Spleen (tissue), 11 donors: Measurements from ENCODE around the gene RPL15. TPM values are rescaled to one million over a fixed set of nuclear protein-coding genes. Genes with fewer than 3 reads are reported as not detected.

Experiments
- DNase-seq: peaks from one replicate; pipeline ENCODE4 v3.0.0-alpha.2; 2020
- H3K27ac ChIP-seq, 8 donors: fragments of 200-600 bp; sonication (generic) in 7 of 8; 1 replicate in 4 of 8; 2 replicates in 4 of 8; pipeline versions ENCODE4 v1.5.0 to v1.8.0; 2016 to 2021; ENCODE audit warnings: inconsistent platforms in 4 of 8, mild to moderate bottlenecking in 4 of 8, moderate library complexity in 1 of 8
- H3K27me3 ChIP-seq, 7 donors: fragments of 200-600 bp; sonication (generic) in 6 of 7; replicated peaks in 1 of 7; 1 replicate in 4 of 7; 2 replicates in 3 of 7; pipeline versions ENCODE4 v1.5.0 to v1.8.0; 2016 to 2021; ENCODE audit warnings: inconsistent platforms in 3 of 7, mild to moderate bottlenecking in 1 of 7
- H3K36me3 ChIP-seq, 6 donors: fragments of 200-600 bp; sonication (generic) in 5 of 6; 1 replicate in 4 of 6; 2 replicates in 2 of 6; pipeline versions ENCODE4 v1.5.0 to v1.8.0; 2016 to 2021; ENCODE audit warnings: inconsistent platforms in 2 of 6
- H3K4me1 ChIP-seq, 6 donors: fragments of 200-600 bp; sonication (generic) in 5 of 6; 1 replicate in 3 of 6; 2 replicates in 3 of 6; pipeline versions ENCODE4 v1.5.0 to v1.8.0; 2016 to 2021; ENCODE audit warnings: inconsistent platforms in 3 of 6
- H3K4me3 ChIP-seq, 8 donors: fragments of 200-600 bp; sonication (generic) in 7 of 8; 1 replicate in 4 of 8; 2 replicates in 4 of 8; pipeline versions ENCODE4 v1.5.0 to v1.8.0; 2016 to 2021; ENCODE audit warnings: inconsistent platforms in 4 of 8, mild to moderate bottlenecking in 4 of 8, moderate library complexity in 2 of 8
- H3K9me3 ChIP-seq, 8 donors: fragments of 200-600 bp; sonication (generic) in 7 of 8; 1 replicate in 4 of 8; 2 replicates in 4 of 8; pipeline versions ENCODE4 v1.5.0 to v1.8.0; 2016 to 2021; ENCODE audit warnings: inconsistent platforms in 4 of 8
- CTCF ChIP-seq, 11 experiments: fragments of 200-600 bp in 7 of 11; fragments of 450-650 bp in 4 of 11; sonication (generic) in 4 of 11; IDR thresholded peaks in 8 of 11; conservative IDR thresholded peaks in 3 of 11; 1 replicate in 7 of 11; 2 replicates in 4 of 11; pipeline versions ENCODE4 v1.4.0 to v1.8.0; 2016 to 2021; ENCODE audit warnings: antibody characterized with exemption in 11 of 11, inconsistent platforms in 4 of 11, mild to moderate bottlenecking in 1 of 11
- POLR2A ChIP-seq, 3 donors: fragments of 450-650 bp; IDR thresholded peaks; one replicate each; pipeline ENCODE4 v1.5.1; 2017; ENCODE audit warnings: antibody characterized with exemption in 3 of 3, mild to moderate bottlenecking in 1 of 3
- POLR2AphosphoS5 ChIP-seq, 3 donors: sonication (generic); formaldehyde crosslinking; IDR thresholded peaks; one replicate each; pipeline ENCODE4 v1.5.1; 2017; ENCODE audit warnings: antibody characterized with exemption in 3 of 3
- WGBS, 5 donors: extraction: QIAGEN DNeasy Blood & Tissue Kit in 3 of 5; methylation state at CpG; one replicate each; pipeline versions ENCODE4 v1.1.5 to v1.1.7; 2013 to 2018; 5-methylcytosine and 5-hydroxymethylcytosine counted together
- intact Hi-C: fragments of 100-400 bp; cut with DNase I; formaldehyde crosslinking; loops from one replicate; pipeline ENCODE4 v1.15.0; 2023; ENCODE audit warnings: low total_unique reads
- polyA plus RNA-seq, 3 donors: library from polyadenylated mRNA; stranded (reverse); fragments of 200-250 nt; gene quantifications; one replicate each; pipeline ENCODE4 v1.2.1, GENCODE V29; 2013
- total RNA-seq, 7 donors: library from RNA; depleted of rRNA in 3 of 7; stranded (reverse); fragments of >200 nt in 3 of 7; fragmentation: NEBNext Ultra II Directional in 4 of 7; extraction: Animal tissue kit (Norgen Biotek cat#: 25700) in 4 of 7; gene quantifications; one replicate each; pipeline versions ENCODE4 v1.1.0 to v1.2.1, GENCODE V29; 2016 to 2021
- donor health status: healthy with polysubstance abuse.
- donor health status: DM: no; HTN: no; CAD: no; lungs with moderate emphysema.
- donor health status: DM: no; HTN: no; CAD: no.
- donor health status: Bipolar disorder and iron deficiency.
- donor health status: healthy.
- donor health status: DM: no; HTN: no; CAD: no.
- donor health status: DM: yes; HTN: yes; CAD: no.

RPL15 gene
- total and polyA plus RNA-seq, 10 donors = 1,270 to 6,830 (median 1,691) TPM

- 87 to 98% (median 95%) methylated on average over 2 of the region's 2 CpGs for WGBS, 5 donors
- no peak overlapping the region for H3K27ac ChIP-seq
Observed at GRCh38 chr3:23884481-23884880, 32.5 kb upstream of the RPL15 start.

GRCh38 chr3:23885210-23885609 lies 31.7 kb upstream of the RPL15 start:
- H3K4me3 ChIP-seq = no peak overlapping the region
- intact Hi-C loops = no loop called here
- no peaks in the 10 kb centered on the region for H3K9me3 ChIP-seq
- WGBS, 5 donors = 67 to 92% (median 83%) methylated on average over 6 of the region's 6 CpGs
- no peak for TF ChIP-seq POLR2AphosphoS5 (IDR thresholded peaks at IDR 0.05)
- no peak for TF ChIP-seq CTCF (IDR thresholded peaks at IDR 0.05 in 8 of 11, conservative IDR thresholded peaks at IDR 0.05 in 3 of 11)
- no peak for TF ChIP-seq POLR2A (IDR thresholded peaks at IDR 0.05)
- H3K36me3 ChIP-seq = peaks cover 0 to 29% (median 0%) of the 10 kb centered on the region in 6 donors
- DNase-seq = no peak
- H3K4me1 ChIP-seq = peaks cover 3 to 41% (median 18%) of the 10 kb centered on the region in 6 donors
- no peaks in the 10 kb centered on the region for H3K27me3 ChIP-seq
- H3K27ac ChIP-seq = no peak overlapping the region

More at GRCh38 chr3:23884481-23884880, 32.5 kb upstream of the RPL15 start:
- H3K9me3 ChIP-seq = no peaks in the 10 kb centered on the region
- no peak for TF ChIP-seq POLR2AphosphoS5 (IDR thresholded peaks at IDR 0.05)
- TF ChIP-seq POLR2A (IDR thresholded peaks at IDR 0.05) = no peak
- no peak for TF ChIP-seq CTCF (IDR thresholded peaks at IDR 0.05 in 8 of 11, conservative IDR thresholded peaks at IDR 0.05 in 3 of 11)
- no peak overlapping the region for H3K4me3 ChIP-seq
- H3K36me3 ChIP-seq = peaks cover 0 to 22% (median 0%) of the 10 kb centered on the region in 6 donors
- DNase-seq = no peak
- intact Hi-C loops = no loop called here
- peaks cover 3 to 44% (median 21%) of the 10 kb centered on the region in 6 donors for H3K4me1 ChIP-seq
- no peaks in the 10 kb centered on the region for H3K27me3 ChIP-seq

- DNase-seq = no peak
- peaks cover 0 to 30% (median 11%) of the 10 kb centered on the region in 6 donors for H3K4me1 ChIP-seq
- H3K9me3 ChIP-seq = no peaks in the 10 kb centered on the region
- H3K36me3 ChIP-seq = peaks cover 0 to 40% (median 0%) of the 10 kb centered on the region in 6 donors
- no peak overlapping the region for H3K27ac ChIP-seq
- no peak overlapping the region for H3K4me3 ChIP-seq
- H3K27me3 ChIP-seq = no peaks in the 10 kb centered on the region
- WGBS, 5 donors = 93 to 98% (median 95%) methylated on average over 3 of the region's 3 CpGs
- intact Hi-C loops = no loop called here
- TF ChIP-seq POLR2AphosphoS5 (IDR thresholded peaks at IDR 0.05) = no peak
Observed at GRCh38 chr3:23886311-23886710, 30.6 kb upstream of the RPL15 start.

GRCh38 chr3:23888617-23889228 lies 28.2 kb upstream of the RPL15 start:
- intact Hi-C loops = no loop called here
- no peak for TF ChIP-seq POLR2AphosphoS5 (IDR thresholded peaks at IDR 0.05)
- peak; percentile 59 to 89 (median 80) for TF ChIP-seq CTCF (IDR thresholded peaks at IDR 0.05 in 8 of 11, conservative IDR thresholded peaks at IDR 0.05 in 3 of 11)
- peak overlapping the region in 3 of 8 donors; percentile 2 to 45 (median 4) for H3K27ac ChIP-seq
- peaks cover 0 to 40% (median 11%) of the 10 kb centered on the region in 6 donors for H3K4me1 ChIP-seq
- no peak overlapping the region for H3K4me3 ChIP-seq
- DNase-seq = no peak
- H3K36me3 ChIP-seq = peaks cover 0 to 47% (median 6%) of the 10 kb centered on the region in 6 donors
- 50 to 63% (median 55%) methylated on average over 3 of the region's 3 CpGs for WGBS, 5 donors
- no peaks in the 10 kb centered on the region for H3K27me3 ChIP-seq
- no peaks in the 10 kb centered on the region for H3K9me3 ChIP-seq
